Prostate gland (tissue), 2 donors: ENCODE data around the gene ING5. TPM values are rescaled to one million over a fixed set of nuclear protein-coding genes. Genes with fewer than 3 reads are reported as not detected.

ENCODE experiments used
- DNase-seq: peaks from one replicate; pipeline ENCODE4 v3.0.0-alpha.2; 2019; ENCODE audit warnings: low spot score
- H3K27ac ChIP-seq, 2 donors: fragments of 200-600 bp; sonication (generic); 2 replicates each; pipeline ENCODE4 v1.5.1; 2017 to 2019
- H3K27me3 ChIP-seq: fragments of 200-600 bp; sonication (generic); replicated peaks from 2 replicates; pipeline ENCODE4 v1.5.1; 2019; ENCODE audit not compliant: insufficient read depth
- H3K36me3 ChIP-seq, 2 donors: fragments of 200-600 bp; sonication (generic); 1 replicate in 1 of 2; 2 replicates in 1 of 2; pipeline versions ENCODE4 v1.5.1 to v1.8.1; 2017 to 2019
- H3K4me1 ChIP-seq: fragments of 200-600 bp; sonication (generic); replicated peaks from 2 replicates; pipeline ENCODE4 v1.5.1; 2019
- H3K4me3 ChIP-seq, 2 donors: fragments of 200-600 bp; sonication (generic); 2 replicates each; pipeline ENCODE4 v1.5.1; 2017 to 2019
- H3K9me3 ChIP-seq: fragments of 200-600 bp; sonication (generic); 2 replicates; pipeline ENCODE4 v1.5.1; 2017
- CTCF ChIP-seq, 4 experiments: fragments of 200-600 bp in 2 of 4; fragments of 450-650 bp in 2 of 4; sonication (generic) in 2 of 4; IDR thresholded peaks; 1 replicate in 3 of 4; 2 replicates in 1 of 4; pipeline ENCODE4 v1.5.1; 2016 to 2019; ENCODE audit warnings: antibody characterized with exemption in 4 of 4, mild to moderate bottlenecking in 2 of 4, moderate library complexity in 2 of 4
- POLR2A ChIP-seq: fragments of 450-650 bp; IDR thresholded peaks from one replicate; pipeline ENCODE4 v1.6.1; 2016; ENCODE audit warnings: antibody characterized with exemption, mild to moderate bottlenecking
- POLR2AphosphoS5 ChIP-seq: sonication (generic); formaldehyde crosslinking; IDR thresholded peaks from one replicate; pipeline ENCODE4 v1.6.1; 2017; ENCODE audit warnings: antibody characterized with exemption
- WGBS: methylation state at CpG from one replicate; pipeline ENCODE4 v1.1.5; 2018; 5-methylcytosine and 5-hydroxymethylcytosine counted together
- intact Hi-C: fragments of 100-400 bp; cut with DNase I; formaldehyde crosslinking; loops from one replicate; pipeline ENCODE4 v1.14.2; 2022
- total RNA-seq, 2 donors: library from RNA; depleted of rRNA; stranded (reverse); fragments of >200 nt; gene quantifications; one replicate each; pipeline ENCODE4 v1.1.0, GENCODE V29; 2016

ING5 gene
- total RNA-seq, 2 donors from 2014 or later = 65.6 to 84.8 TPM

- no peaks in the 10 kb centered on the region for H3K36me3 ChIP-seq
- H3K27ac ChIP-seq = no peak overlapping the region
- H3K4me1 ChIP-seq = no peaks in the 10 kb centered on the region
- WGBS = 87% methylated on average over 29 of the region's 29 CpGs
- intact Hi-C loops = no loop called here
- no peak for TF ChIP-seq POLR2AphosphoS5
- no peak for TF ChIP-seq CTCF (IDR thresholded peaks at IDR 0.05)
- TF ChIP-seq POLR2A = no peak
- no peaks in the 10 kb centered on the region for H3K27me3 ChIP-seq
- no peak overlapping the region for H3K4me3 ChIP-seq
- no peak for DNase-seq
- H3K9me3 ChIP-seq = no peaks in the 10 kb centered on the region
Measured at GRCh38 chr2:241768251-241768711, 66.4 kb downstream of the ING5 start.

- no peak overlapping the region for H3K4me3 ChIP-seq
- 88% methylated on average over 11 of the region's 11 CpGs for WGBS
- DNase-seq = no peak
- no peak overlapping the region for H3K27ac ChIP-seq
- H3K36me3 ChIP-seq = no peaks in the 10 kb centered on the region
- TF ChIP-seq POLR2AphosphoS5 = no peak
- TF ChIP-seq CTCF (IDR thresholded peaks at IDR 0.05) = no peak
- TF ChIP-seq POLR2A = no peak
- no peaks in the 10 kb centered on the region for H3K27me3 ChIP-seq
- peaks cover 1% of the 10 kb centered on the region for H3K4me1 ChIP-seq
- intact Hi-C loops = no loop called here
- H3K9me3 ChIP-seq = no peaks in the 10 kb centered on the region
Measured at GRCh38 chr2:241768850-241769249, 67.0 kb downstream of the ING5 start.

GRCh38 chr2:241769819-241770184, 68.0 kb downstream of the ING5 start:
- 95% methylated on average over 13 of the region's 13 CpGs for WGBS
- intact Hi-C loops = no loop called here
- Histone ChIP-seq H3K27me3 (no peaks in the 10 kb centered on the region), H3K4me1 (peaks cover 3% of the 10 kb centered on the region), H3K36me3 (no peaks in the 10 kb centered on the region), H3K4me3 (no peak overlapping the region), H3K27ac (no peak overlapping the region), H3K9me3 (no peaks in the 10 kb centered on the region)
- DNase-seq = no peak
- TF ChIP-seq POLR2AphosphoS5 (no peak), CTCF (IDR thresholded peaks at IDR 0.05) (no peak), POLR2A (no peak)

- TF ChIP-seq CTCF (IDR thresholded peaks at IDR 0.05) (no peak), POLR2A (no peak), POLR2AphosphoS5 (no peak)
- H3K36me3 ChIP-seq = no peaks in the 10 kb centered on the region
- H3K4me3 ChIP-seq = no peak overlapping the region
- H3K4me1 ChIP-seq = peaks cover 3% of the 10 kb centered on the region
- H3K9me3 ChIP-seq = no peaks in the 10 kb centered on the region
- H3K27ac ChIP-seq = no peak overlapping the region
- H3K27me3 ChIP-seq = no peaks in the 10 kb centered on the region
- no peak for DNase-seq
- 81% methylated on average over 17 of the region's 27 CpGs for WGBS
- intact Hi-C loops = no loop called here
Measured at GRCh38 chr2:241770185-241770935, 68.5 kb downstream of the ING5 start.

GRCh38 chr2:241770936-241771285, 69.1 kb downstream of the ING5 start:
- intact Hi-C loops = no loop called here
- DNase-seq = no peak
- WGBS = 91% methylated on average over 12 of the region's 12 CpGs
- peaks cover 3% of the 10 kb centered on the region for H3K4me1 ChIP-seq
- no peaks in the 10 kb centered on the region for H3K36me3 ChIP-seq
- no peak for TF ChIP-seq CTCF (IDR thresholded peaks at IDR 0.05)
- TF ChIP-seq POLR2AphosphoS5 = no peak
- TF ChIP-seq POLR2A = no peak
- H3K27ac ChIP-seq = no peak overlapping the region
- H3K4me3 ChIP-seq = no peak overlapping the region
- H3K9me3 ChIP-seq = no peaks in the 10 kb centered on the region
- H3K27me3 ChIP-seq = no peaks in the 10 kb centered on the region
